Hepatocyte (in vitro differentiated cells): Measurements from ENCODE around the gene ZEB2. TPM values are rescaled to one million over a fixed set of nuclear protein-coding genes. Genes with fewer than 3 reads are reported as not detected.

Source experiments
- DNase-seq: peaks from one replicate; pipeline ENCODE4 v3.0.0-alpha.2; 2016; ENCODE audit warnings: low spot score
- H2AFZ ChIP-seq: fragments of 200-600 bp; sonication (generic); 2 replicates; pipeline ENCODE4 v1.6.0; 2016; ENCODE audit warnings: antibody characterized with exemption, mild to moderate bottlenecking
- H3K27ac ChIP-seq: fragments of 200-600 bp; sonication (generic); 2 replicates; pipeline ENCODE4 v1.5.1; 2016; ENCODE audit warnings: mild to moderate bottlenecking
- H3K27me3 ChIP-seq: fragments of 200-600 bp; sonication (generic); 2 replicates; pipeline ENCODE4 v1.6.1; 2016
- H3K36me3 ChIP-seq: fragments of 200-600 bp; sonication (generic); replicated peaks from 2 replicates; pipeline ENCODE4 v1.5.1; 2016; ENCODE audit warnings: low read depth; ENCODE audit not compliant: insufficient read depth
- H3K4me1 ChIP-seq: fragments of 200-600 bp; sonication (generic); 2 replicates; pipeline ENCODE4 v1.5.1; 2016; ENCODE audit warnings: mild to moderate bottlenecking, moderate library complexity; ENCODE audit not compliant: insufficient read depth
- H3K4me2 ChIP-seq: fragments of 200-600 bp; sonication (generic); 2 replicates; pipeline ENCODE4 v1.6.0; 2016
- H3K4me3 ChIP-seq: fragments of 200-600 bp; sonication (generic); 2 replicates; pipeline ENCODE4 v1.5.1; 2016; ENCODE audit warnings: mild to moderate bottlenecking
- H3K79me2 ChIP-seq: fragments of 200-600 bp; sonication (generic); 2 replicates; pipeline ENCODE4 v1.6.0; 2017; ENCODE audit warnings: mild to moderate bottlenecking
- H3K9me2 ChIP-seq: fragments of 200-600 bp; sonication (generic); replicated peaks from 2 replicates; pipeline ENCODE4 v1.6.0; 2017; ENCODE audit warnings: mild to moderate bottlenecking; ENCODE audit not compliant: insufficient read depth
- H3K9me3 ChIP-seq: fragments of 200-600 bp; sonication (generic); 2 replicates; pipeline ENCODE4 v1.5.1; 2016; ENCODE audit warnings: low read depth, mild to moderate bottlenecking
- H4K20me1 ChIP-seq: fragments of 200-600 bp; sonication (generic); 2 replicates; pipeline ENCODE4 v1.6.0; 2016; ENCODE audit warnings: mild to moderate bottlenecking; ENCODE audit not compliant: insufficient read depth, poor library complexity, severe bottlenecking
- CTCF ChIP-seq: fragments of 200-600 bp; sonication (generic); IDR thresholded peaks from 2 replicates; pipeline ENCODE4 v1.5.1; 2016; ENCODE audit warnings: antibody characterized with exemption, mild to moderate bottlenecking; ENCODE audit not compliant: poor library complexity
- EZH2 ChIP-seq: fragments of 200-600 bp; sonication (generic); IDR thresholded peaks from 2 replicates; pipeline ENCODE4 v1.6.1; 2016; ENCODE audit warnings: antibody characterized with exemption, mild to moderate bottlenecking, borderline replicate concordance
- EZH2phosphoT487 ChIP-seq: fragments of 200-600 bp; sonication (generic); IDR thresholded peaks from one replicate; pipeline ENCODE4 v1.6.1; 2018; ENCODE audit warnings: antibody characterized with exemption, mild to moderate bottlenecking, low read depth, moderate library complexity; ENCODE audit not compliant: unreplicated experiment, severe bottlenecking
- WGBS: methylation state at CpG from one replicate; pipeline ENCODE4 v1.1.6; 2016; ENCODE audit warnings: low lambda C conversion rate; ENCODE audit errors: missing lambda C conversion rate; 5-methylcytosine and 5-hydroxymethylcytosine counted together
- polyA plus RNA-seq: library from polyadenylated mRNA; unstranded; fragments of >200 nt; fragmentation: Nextera tagmentation; extraction: Ambion mirVana; gene quantifications from 2 replicates; pipeline ENCODE4 v1.2.1, GENCODE V29; 2016
- total RNA-seq: library from RNA; depleted of rRNA; stranded (reverse); fragments of >200 nt; gene quantifications from 2 replicates; pipeline ENCODE4 v1.2.3, GENCODE V29; 2014

Gene ZEB2
- total and polyA plus RNA-seq, 2 experiments from 2014 or later, result 17.8 to 35.5 TPM

- H3K9me2 ChIP-seq, result no peaks in the 10 kb centered on the region
- no peak overlapping the region for H3K4me3 ChIP-seq
- no peaks in the 10 kb centered on the region for H3K36me3 ChIP-seq
- H3K4me1 ChIP-seq, result no peaks in the 10 kb centered on the region
- no peak overlapping the region for H3K4me2 ChIP-seq
- H3K27ac ChIP-seq, result no peak overlapping the region
- H3K9me3 ChIP-seq, result no peaks in the 10 kb centered on the region
- no peak for TF ChIP-seq EZH2
- no peak for TF ChIP-seq EZH2phosphoT487
- no peak for TF ChIP-seq CTCF
- H3K79me2 ChIP-seq, result no peaks in the 10 kb centered on the region
- H3K27me3 ChIP-seq, result peaks cover 7% of the 10 kb centered on the region
- no peak overlapping the region for H2AFZ ChIP-seq
- H4K20me1 ChIP-seq, result no peaks in the 10 kb centered on the region
- WGBS, result 86% methylated on average over 1 of the region's 1 CpG
- no peak for DNase-seq
These were observed 134.5 kb downstream of the ZEB2 start for GRCh38 chr2:144385381-144385780.

DNA sequence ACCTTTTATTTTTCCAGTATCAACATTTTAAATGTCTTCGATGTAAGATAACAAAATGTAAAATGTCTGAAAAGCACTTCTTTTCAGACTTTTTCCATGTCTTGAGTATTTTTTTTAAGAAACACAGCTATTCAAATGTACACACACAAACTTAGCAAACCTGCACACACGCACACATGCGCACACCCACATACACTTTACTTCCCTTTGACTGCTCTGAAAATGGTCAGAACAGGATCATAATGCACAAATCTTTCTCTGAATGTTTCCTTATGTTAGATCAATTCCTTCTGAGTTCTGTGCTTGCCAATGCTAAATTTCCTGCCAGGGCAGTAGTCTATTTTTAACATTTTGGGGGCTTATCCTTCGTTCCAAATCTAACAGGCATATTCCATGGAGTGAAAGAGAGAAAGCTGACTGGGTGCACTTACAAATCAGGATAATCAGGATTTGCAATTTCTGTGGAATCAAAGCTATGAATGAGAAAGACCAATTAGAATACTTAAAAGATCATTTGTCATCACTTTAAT lies 136.3 kb downstream of the ZEB2 start:
- no peak overlapping the region for H3K27ac ChIP-seq
- no peaks in the 10 kb centered on the region for H3K9me3 ChIP-seq
- no peaks in the 10 kb centered on the region for H3K9me2 ChIP-seq
- H2AFZ ChIP-seq, result no peak overlapping the region
- H3K4me2 ChIP-seq, result no peak overlapping the region
- no peaks in the 10 kb centered on the region for H3K36me3 ChIP-seq
- DNase-seq, result no peak
- WGBS, result 95% methylated on average over 4 of the region's 4 CpGs
- H3K79me2 ChIP-seq, result no peaks in the 10 kb centered on the region
- no peaks in the 10 kb centered on the region for H3K27me3 ChIP-seq
- TF ChIP-seq EZH2 (no peak), CTCF (no peak), EZH2phosphoT487 (no peak)
- no peaks in the 10 kb centered on the region for H4K20me1 ChIP-seq
- no peaks in the 10 kb centered on the region for H3K4me1 ChIP-seq
- H3K4me3 ChIP-seq, result no peak overlapping the region

GRCh38 chr2:144382849-144383248 lies 137.1 kb downstream of the ZEB2 start:
- DNase-seq, result no peak
- Histone ChIP-seq H3K4me2 (no peak overlapping the region), H3K79me2 (no peaks in the 10 kb centered on the region), H3K9me3 (no peaks in the 10 kb centered on the region), H3K4me3 (no peak overlapping the region), H3K36me3 (no peaks in the 10 kb centered on the region), H3K27me3 (no peaks in the 10 kb centered on the region), H2AFZ (no peak overlapping the region), H3K27ac (no peak overlapping the region), H3K9me2 (no peaks in the 10 kb centered on the region), H4K20me1 (no peaks in the 10 kb centered on the region), H3K4me1 (no peaks in the 10 kb centered on the region)
- WGBS, result 92% methylated on average over 2 of the region's 2 CpGs
- TF ChIP-seq EZH2phosphoT487 (no peak), EZH2 (no peak), CTCF (no peak)

DNA sequence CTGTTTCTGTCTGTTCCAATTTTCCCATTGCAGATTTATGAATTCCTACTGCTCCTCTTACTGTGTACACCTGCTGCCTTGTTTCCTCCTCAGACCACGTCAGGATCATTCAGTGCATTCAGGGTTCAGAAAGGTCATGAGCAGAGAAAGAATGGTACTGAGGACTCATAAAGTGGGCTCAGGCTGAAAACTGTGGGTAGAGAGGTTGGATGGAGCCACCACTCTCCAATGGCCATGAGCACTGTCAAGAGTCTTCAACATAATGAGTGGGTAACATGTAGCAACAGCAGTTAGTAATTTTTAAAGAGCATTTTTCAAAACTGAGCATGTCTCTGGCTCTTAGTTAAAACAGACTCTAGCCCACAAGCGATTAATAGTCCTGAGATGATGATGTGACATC lies 138.2 kb downstream of the ZEB2 start:
- Histone ChIP-seq H3K4me1 (no peaks in the 10 kb centered on the region), H3K79me2 (no peaks in the 10 kb centered on the region), H3K27ac (no peak overlapping the region), H4K20me1 (no peaks in the 10 kb centered on the region), H3K9me2 (no peaks in the 10 kb centered on the region), H3K4me2 (no peak overlapping the region), H3K9me3 (no peaks in the 10 kb centered on the region), H2AFZ (no peak overlapping the region), H3K27me3 (no peaks in the 10 kb centered on the region), H3K4me3 (no peak overlapping the region), H3K36me3 (no peaks in the 10 kb centered on the region)
- TF ChIP-seq CTCF, result no peak
- DNase-seq, result no peak
- WGBS, result 90% methylated on average over 2 of the region's 2 CpGs
